Left ventricle myocardium superior (tissue), 1 donor: ENCODE data around the gene HIVEP1. TPM values are rescaled to one million over a fixed set of nuclear protein-coding genes. Genes with fewer than 3 reads are reported as not detected.

Source experiments
- ATAC-seq: fragments of 200-7000 bp; cut with Tn5 transposase; one replicate; pipeline ENCODE4 v1.9.1; 2020; ENCODE audit warnings: mild to moderate bottlenecking, moderate library complexity
- DNase-seq: peaks from one replicate; pipeline ENCODE4 v3.0.0-alpha.2; 2020
- intact Hi-C: fragments of 100-400 bp; cut with micrococcal nuclease; formaldehyde crosslinking; loops from one replicate; pipeline ENCODE4 v1.11.0; 2022
- long read RNA-seq: library from polyadenylated mRNA; unstranded; transcript quantifications from one replicate; pipeline ENCODE4 v2.0.0, GENCODE V29; 2021
- total RNA-seq: library from RNA; stranded (reverse); fragmentation: NEBNext Ultra II Directional; extraction: Animal tissue kit (Norgen Biotek cat#: 25700); gene quantifications from one replicate; pipeline ENCODE4 v1.2.1, GENCODE V29; 2021
- donor health status: DM: no; HTN: yes; CAD: no; lungs with severe emphysema.

The HIVEP1 gene
- 13.4 TPM for total RNA-seq
- long read RNA-seq, partial matches to known transcripts: 1 of 2 reads
- long read RNA-seq, other reads (novel, unspliced or antisense): 1 of 2 reads

DNA sequence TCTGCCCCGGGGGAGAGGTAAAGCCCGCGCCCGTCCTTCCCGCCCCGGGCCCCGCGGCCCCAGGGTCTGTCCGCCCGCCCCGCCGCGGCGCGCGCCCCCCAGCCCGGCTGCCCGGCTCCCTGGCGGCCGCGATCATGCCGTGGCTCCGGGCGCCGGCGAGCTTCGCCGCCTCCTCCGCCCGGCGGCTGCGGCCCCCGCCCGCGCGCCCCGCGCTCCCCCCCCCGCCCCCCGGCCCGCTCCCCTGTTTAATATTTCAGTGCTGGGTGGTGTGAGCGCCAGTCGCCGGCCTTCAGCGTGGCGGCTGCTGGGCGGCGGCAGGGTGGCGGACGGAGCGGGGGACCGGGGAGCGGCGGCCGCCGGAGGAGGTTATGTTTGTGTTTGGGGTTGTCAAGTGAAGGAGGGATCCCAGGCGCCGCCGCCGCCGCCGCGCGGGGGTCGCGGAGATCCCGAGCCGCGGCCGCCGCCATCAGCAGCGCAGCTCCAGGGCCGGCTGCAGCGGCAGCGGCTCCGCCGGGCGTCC lies at the start of gene HIVEP1:
Gene HIVEP1 (plus strand): TSS at position 275 of the 520 bp plus-strand sequence. CDS start 3,317 bp downstream, outside the sequence.
- intact Hi-C loops: no loop called here

DNA sequence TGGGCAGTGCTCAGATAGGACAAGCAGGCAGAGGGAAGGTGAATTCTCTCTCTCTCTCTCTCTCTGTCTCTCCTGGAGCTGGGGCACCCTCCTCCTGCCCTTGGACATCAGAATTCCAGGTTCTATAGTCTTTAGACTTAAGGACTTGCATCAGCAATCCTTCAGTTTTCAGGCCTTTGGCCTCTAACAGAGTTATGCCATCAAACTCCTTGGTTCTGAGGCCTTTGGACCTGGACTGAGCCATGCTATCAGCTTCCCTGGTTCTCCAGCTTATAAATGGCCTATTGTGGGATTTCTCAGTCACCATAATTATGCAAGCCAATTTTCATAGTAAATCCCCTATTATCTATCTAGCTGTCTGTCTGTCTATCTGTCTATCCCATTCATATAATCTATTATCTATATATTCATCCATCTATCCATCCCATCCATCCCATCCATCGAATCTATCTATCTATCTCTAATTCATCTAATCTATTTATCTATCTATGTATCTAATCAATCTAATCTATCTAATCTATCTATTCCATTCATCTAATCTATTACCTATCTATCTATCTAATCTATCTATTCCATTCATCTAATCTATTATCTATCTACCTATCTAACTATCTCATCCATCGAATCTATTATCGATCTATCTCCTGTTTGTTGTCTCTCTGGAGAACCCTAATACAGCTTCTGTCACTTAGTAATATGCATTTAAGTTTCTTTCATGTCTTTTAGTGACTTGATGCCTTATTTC lies 48.2 kb upstream of the HIVEP1 start:
- intact Hi-C loops: no loop called here
- no peak for DNase-seq
- no peak for ATAC-seq

More for the DNA sequence above, at the start of gene HIVEP1:
- ATAC-seq (no peak), DNase-seq (no peak)

DNA sequence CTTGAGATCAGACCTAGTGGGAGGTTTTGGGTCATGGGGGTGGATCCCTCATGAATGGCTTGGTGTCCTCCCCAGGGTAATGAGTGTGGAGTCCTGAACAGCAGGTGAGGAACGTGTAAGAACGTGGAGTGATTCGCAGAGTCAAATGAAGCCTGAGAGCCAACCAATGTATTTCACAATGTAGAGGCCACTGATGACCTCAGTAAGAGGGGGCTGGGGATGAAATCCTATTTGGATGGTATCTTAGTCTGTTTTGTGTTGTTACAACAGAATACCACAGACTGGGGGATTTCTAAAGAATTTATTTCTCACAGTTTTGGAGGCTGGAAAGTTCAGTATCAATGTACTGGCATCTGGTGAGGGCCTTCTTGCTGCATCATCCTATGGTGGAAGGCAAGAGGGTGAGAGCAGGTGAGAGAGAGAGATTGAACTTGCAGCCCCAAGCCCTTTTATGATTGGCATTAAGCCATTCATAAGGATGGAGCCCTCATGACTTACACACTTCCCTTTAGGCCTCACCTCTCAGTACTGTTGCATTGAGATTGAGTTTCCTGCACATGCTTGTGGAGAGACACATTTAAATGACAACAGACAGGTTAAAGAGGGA lies 47.3 kb upstream of the HIVEP1 start:
- intact Hi-C loops: no loop called here
- no peak for DNase-seq
- ATAC-seq: no peak

DNA sequence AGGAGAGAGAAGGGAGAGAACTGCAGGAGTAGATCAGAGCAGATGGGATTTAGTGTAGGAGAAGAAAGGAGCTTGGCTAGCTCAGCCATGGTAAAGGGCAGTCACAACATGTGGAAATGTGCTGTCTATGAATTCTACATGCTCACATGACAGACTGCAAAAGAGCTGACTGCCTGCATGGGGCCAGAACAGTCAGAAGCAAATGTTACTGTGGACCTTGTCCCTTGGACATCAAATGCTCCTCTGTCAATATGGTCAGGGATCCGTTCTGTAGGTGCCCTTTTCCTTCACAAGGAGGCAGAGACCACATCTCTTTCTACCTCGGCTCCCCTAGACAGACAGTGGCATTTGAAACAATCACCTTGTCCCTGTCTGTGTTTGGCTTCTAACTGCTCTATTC lies 46.6 kb upstream of the HIVEP1 start:
- no peak for DNase-seq
- intact Hi-C loops: no loop called here
- no peak for ATAC-seq

GRCh38 chr6:11968241-11968806 lies 43.8 kb upstream of the HIVEP1 start:
- intact Hi-C loops: no loop called here
- ATAC-seq: no peak
- no peak for DNase-seq

DNA sequence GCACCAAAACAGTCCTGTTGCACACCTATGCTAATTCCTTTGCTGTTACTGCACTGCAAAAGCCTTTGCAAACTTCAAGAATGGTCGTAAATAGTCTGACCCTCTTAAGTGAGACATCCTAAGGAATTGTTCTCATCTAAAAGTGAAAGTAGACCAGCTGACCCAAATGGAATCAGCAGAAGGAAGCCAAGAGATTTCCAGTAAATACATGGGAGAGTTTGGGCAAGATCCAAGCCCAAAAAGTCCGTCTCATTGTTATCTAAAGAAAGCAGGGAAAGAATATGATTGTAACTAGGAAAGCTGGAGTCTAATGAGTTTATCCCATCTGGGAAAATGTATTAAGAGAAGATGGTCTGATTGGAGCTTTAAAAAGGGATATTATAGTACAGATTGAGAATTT lies 43.0 kb upstream of the HIVEP1 start:
- peak; percentile 43 for ATAC-seq
- DNase-seq: no peak
- intact Hi-C loops: no loop called here

- ATAC-seq: no peak
- DNase-seq: no peak
- intact Hi-C loops: no loop called here
Measured at GRCh38 chr6:11970114-11970513, 42.0 kb upstream of the HIVEP1 start.

DNA sequence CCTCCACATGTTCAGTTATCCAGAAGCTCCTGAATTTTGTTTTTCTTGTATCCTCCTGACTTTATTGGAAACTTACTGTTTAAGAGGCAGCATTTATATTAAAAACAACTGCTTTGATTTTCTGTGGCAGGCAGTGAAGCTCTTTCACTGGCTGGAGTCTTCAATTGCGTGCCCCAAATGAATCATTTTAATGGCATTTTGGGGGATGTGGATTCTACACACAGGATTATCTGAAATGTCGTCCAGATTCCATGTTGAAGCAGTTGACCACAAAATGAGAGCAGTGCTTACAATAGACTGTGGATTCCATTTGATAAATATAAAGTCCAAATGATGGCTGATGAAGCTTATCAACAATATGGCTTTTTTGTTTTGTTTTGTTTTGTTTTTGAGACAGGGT lies 41.0 kb upstream of the HIVEP1 start:
- DNase-seq: no peak
- no peak for ATAC-seq
- intact Hi-C loops: no loop called here

- no peak for DNase-seq
- no peak for ATAC-seq
- intact Hi-C loops: no loop called here
Measured at GRCh38 chr6:11972270-11972669, 39.8 kb upstream of the HIVEP1 start.

DNA sequence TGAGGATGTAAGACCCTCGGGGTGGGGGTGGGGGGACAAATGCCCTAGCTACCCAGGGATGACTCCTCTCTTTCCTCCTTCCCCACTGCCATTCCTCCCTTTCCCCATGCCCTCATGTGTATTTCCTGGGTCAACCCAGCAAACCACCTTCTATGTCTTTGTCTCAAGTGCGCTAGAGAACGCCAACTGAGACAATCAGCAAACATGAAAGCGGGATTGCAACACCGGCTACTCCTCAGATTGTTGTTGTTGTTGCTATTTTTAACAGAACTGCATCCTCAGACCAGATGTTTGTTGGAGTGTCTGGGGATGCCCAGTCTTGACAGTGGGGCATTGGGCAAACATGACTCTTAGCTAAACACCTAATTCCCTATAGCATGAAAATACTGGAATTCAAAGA lies 39.3 kb upstream of the HIVEP1 start:
- intact Hi-C loops: no loop called here
- ATAC-seq (no peak), DNase-seq (no peak)

- no peak for DNase-seq
- intact Hi-C loops: no loop called here
- ATAC-seq: no peak
Measured at GRCh38 chr6:11973238-11973637, 38.9 kb upstream of the HIVEP1 start.

DNA sequence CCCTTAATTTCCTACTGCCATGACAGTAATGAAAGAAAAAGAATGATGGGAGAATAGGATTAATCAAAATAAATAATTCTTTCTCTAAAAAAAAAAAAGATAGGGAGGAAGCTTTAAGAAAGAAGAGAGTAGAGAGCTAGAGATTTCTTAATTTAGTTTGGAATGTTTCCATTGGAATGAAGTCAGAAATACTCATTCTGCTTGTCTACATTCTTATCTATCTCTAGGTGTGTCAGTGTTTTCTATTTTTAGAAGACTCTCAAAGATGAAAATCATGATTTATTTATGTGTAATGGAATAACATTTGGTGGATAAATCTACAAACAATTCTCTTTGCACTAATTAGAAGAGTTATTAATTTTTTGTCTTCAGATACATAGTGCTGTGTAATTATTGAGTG lies 38.0 kb upstream of the HIVEP1 start:
- no peak for DNase-seq
- ATAC-seq: no peak
- intact Hi-C loops: no loop called here

DNA sequence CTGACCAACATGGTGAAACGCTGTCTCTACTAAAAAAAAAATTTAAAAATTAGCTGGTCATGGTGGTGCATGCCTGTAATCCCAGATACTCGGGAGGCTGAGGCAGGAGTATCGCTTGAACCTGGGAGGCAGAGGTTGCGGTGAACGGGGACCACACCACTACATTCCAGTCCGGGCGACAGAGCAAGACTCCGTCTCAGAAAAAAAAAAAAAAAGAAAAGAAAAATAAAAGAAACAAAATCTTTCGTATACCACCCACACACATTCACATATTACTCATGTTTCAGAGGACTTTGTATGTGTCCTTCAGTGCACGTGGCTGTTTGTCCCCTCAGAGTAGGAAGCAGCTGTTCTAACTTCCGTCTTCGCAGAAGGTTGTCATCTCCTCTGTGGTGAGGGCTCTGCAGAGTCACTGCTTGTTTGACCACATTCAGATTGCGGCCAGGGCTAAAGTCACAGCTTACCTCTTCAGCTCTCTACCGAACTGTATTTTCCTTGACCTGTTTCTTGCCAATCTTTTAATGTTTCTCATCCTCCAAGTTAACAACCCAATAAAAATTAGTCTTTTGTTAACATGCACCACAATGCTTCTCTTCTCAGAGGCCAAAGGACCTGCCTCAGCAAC lies 36.6 kb upstream of the HIVEP1 start:
- DNase-seq (no peak), ATAC-seq (peak; percentile 65)
- intact Hi-C loops: no loop called here

DNA sequence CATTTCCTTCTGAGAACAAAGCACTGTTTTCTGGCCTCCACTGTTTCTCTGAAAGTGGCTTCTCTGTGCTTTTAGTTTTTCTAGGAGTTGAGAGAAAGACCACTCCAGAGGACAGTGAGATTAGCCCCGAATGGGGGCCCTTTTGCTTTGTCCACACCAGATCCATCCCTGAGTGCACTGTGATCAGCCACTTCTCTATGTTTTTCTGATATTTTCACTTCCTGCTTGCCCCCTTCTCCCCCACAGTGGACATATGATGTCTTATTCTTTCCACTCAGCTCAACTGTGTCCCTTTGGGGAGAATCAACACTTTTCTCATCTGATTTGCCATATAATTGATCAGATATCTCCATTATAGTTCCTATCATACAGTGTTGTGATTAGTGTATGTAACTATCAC lies 35.6 kb upstream of the HIVEP1 start:
- intact Hi-C loops: no loop called here
- ATAC-seq (no peak), DNase-seq (no peak)

DNA sequence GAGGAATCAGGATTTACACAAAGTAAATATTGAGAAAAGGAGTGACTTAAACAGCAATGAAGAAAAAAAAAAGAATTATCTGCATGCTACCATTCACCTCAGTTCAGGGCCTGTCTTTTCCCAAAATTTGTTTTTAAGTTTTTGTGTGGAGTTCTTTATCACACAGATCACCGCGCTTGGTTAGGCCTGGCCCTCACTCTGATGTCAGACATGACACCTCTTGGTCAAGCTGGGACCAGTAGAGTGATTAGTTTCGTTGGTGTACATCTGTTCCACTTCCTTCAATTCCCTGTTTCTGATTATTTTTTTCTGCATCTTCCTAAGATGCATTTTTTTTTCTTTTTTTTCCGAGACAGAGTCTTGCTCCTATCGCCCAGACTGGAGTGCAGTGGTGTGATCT lies 34.9 kb upstream of the HIVEP1 start:
- ATAC-seq: no peak
- intact Hi-C loops: no loop called here
- no peak for DNase-seq

DNA sequence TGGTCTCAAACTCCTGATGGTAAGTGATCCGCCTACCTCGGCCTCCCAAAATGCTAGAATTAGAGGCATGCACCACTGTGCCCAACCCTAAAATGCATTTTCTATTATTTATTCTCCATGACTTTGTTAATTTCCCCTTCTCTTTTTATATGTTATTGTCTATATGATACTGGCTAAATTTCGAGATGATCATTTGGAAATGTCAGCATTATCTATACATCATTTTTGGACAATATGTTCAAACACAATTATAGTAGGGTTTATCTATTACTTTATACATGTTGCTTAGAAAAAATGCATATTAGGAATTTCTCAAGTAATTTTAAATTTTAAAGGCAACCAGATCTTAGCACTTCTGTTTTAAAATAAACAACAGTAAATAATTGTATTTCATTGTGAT lies 34.4 kb upstream of the HIVEP1 start:
- DNase-seq (no peak), ATAC-seq (no peak)
- intact Hi-C loops: no loop called here

DNA sequence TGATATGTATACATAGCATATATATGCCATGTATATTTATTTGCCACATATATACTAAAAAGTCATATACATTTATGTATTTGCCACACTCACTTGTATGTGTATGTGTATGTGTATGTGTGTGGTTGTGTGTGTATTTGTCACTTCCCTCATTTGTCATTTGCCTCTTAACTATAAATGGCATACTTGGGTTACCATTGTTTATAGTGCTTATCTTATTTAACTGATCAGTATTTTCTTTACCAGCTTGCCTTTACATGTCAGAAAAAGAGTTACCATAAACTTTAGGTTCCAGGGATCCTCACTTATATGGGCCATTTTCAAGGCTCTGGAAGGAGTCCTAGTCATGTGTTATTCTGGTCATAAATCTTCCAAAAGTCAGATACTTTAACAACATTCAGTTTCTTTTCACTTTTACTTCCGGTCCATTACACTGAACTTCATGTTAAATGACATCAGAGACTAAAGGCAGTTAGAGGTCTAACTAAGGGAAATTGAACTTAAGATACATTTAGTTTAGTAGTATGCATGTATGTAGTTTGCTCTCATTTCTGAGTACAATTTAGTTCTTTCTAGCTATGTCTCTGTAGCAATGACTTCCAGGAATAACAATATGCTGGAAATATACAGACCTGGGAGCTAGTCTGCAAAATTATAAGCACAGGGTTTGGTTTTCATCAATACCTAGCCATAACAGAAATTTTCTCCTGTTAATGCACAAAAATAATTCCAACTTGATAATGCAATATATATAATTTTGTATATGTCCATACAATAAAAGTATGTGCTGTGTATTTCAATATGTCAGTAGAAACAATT lies 33.7 kb upstream of the HIVEP1 start:
- intact Hi-C loops: no loop called here
- no peak for ATAC-seq
- no peak for DNase-seq

GRCh38 chr6:11979866-11980265 lies 32.2 kb upstream of the HIVEP1 start:
- no peak for ATAC-seq
- intact Hi-C loops: no loop called here
- no peak for DNase-seq

GRCh38 chr6:11983306-11983705 lies 28.8 kb upstream of the HIVEP1 start:
- DNase-seq: no peak
- ATAC-seq: no peak
- intact Hi-C loops: no loop called here
